OCI-LY1 (cell line): ENCODE measurements around the gene FAM53B.

Experiments used
- H2AFZ ChIP-seq: fragments of 200-600 bp; sonication (generic), shearing (Covaris generic); 2 replicates; pipeline ENCODE4 v1.6.0; 2014; ENCODE audit warnings: antibody characterized with exemption, mild to moderate bottlenecking, low read length
- H3F3A ChIP-seq: fragments of 200-600 bp; sonication (generic), shearing (Covaris generic); 2 replicates; pipeline ENCODE4 v1.6.0; 2014; ENCODE audit warnings: mild to moderate bottlenecking, antibody characterized with exemption, low read length, moderate library complexity; ENCODE audit not compliant: insufficient read depth
- H3K27ac ChIP-seq: fragments of 200-600 bp; sonication (generic); 2 replicates; pipeline ENCODE4 v1.5.1; 2014; ENCODE audit warnings: low read length, mixed run types, mild to moderate bottlenecking, low read depth; ENCODE audit not compliant: poor library complexity, severe bottlenecking
- H3K27me3 ChIP-seq: fragments of 200-600 bp; sonication (generic); 2 replicates; pipeline ENCODE4 v1.6.0; 2014; ENCODE audit warnings: antibody characterized with exemption, mild to moderate bottlenecking, low read length, moderate library complexity; ENCODE audit not compliant: insufficient read depth
- H3K36me3 ChIP-seq: fragments of 200-600 bp; sonication (generic); 2 replicates; pipeline ENCODE4 v1.6.1; 2014; ENCODE audit warnings: mild to moderate bottlenecking, antibody characterized with exemption, low read length, moderate library complexity, mixed read lengths; ENCODE audit not compliant: insufficient read depth
- H3K4me1 ChIP-seq: fragments of 200-600 bp; sonication (generic); 2 replicates; pipeline ENCODE4 v1.5.1; 2014; ENCODE audit warnings: mild to moderate bottlenecking, low read length, moderate library complexity; ENCODE audit not compliant: insufficient read depth, severe bottlenecking
- H3K4me2 ChIP-seq: fragments of 200-600 bp; sonication (generic), shearing (Covaris generic); 2 replicates; pipeline ENCODE4 v1.6.1; 2014; ENCODE audit warnings: low read length
- H3K4me3 ChIP-seq: fragments of 200-600 bp; sonication (generic); 2 replicates; pipeline ENCODE4 v1.5.1; 2014; ENCODE audit warnings: low read length, low read depth, mild to moderate bottlenecking, mixed read lengths; ENCODE audit not compliant: poor library complexity, severe bottlenecking
- H3K79me2 ChIP-seq: fragments of 200-600 bp; shearing (Covaris generic); 2 replicates; pipeline ENCODE4 v1.6.1; 2016; ENCODE audit warnings: mixed run types, low read length, mixed read lengths; ENCODE audit not compliant: insufficient read depth
- H3K9ac ChIP-seq: fragments of 200-600 bp; sonication (generic), shearing (Covaris generic); 2 replicates; pipeline ENCODE4 v1.6.1; 2014; ENCODE audit warnings: mild to moderate bottlenecking, low read length, mixed read lengths
- H3K9me2 ChIP-seq: fragments of 200-600 bp; sonication (generic), shearing (Covaris generic); 2 replicates; pipeline ENCODE4 v1.6.1; 2014; ENCODE audit warnings: low read depth, mild to moderate bottlenecking, low read length, mixed read lengths
- H3K9me3 ChIP-seq: fragments of 200-600 bp; shearing (Covaris generic); 2 replicates; pipeline ENCODE4 v1.6.1; 2014; ENCODE audit warnings: low read length, mixed read lengths
- H4K20me1 ChIP-seq: fragments of 200-600 bp; sonication (generic), shearing (Covaris generic); 2 replicates; pipeline ENCODE4 v1.6.0; 2016; ENCODE audit warnings: mild to moderate bottlenecking, low read length; ENCODE audit not compliant: insufficient read depth
- CTCF ChIP-seq: fragments of 200-600 bp; sonication (generic), shearing (Covaris generic); IDR thresholded peaks from 2 replicates; pipeline ENCODE4 v1.5.1; 2017; ENCODE audit warnings: mild to moderate bottlenecking, antibody characterized with exemption, low read length, moderate library complexity, mixed read lengths
- EZH2 ChIP-seq: fragments of 200-600 bp; sonication (generic), shearing (Covaris generic); IDR thresholded peaks from 2 replicates; pipeline ENCODE4 v1.8.0; 2017; ENCODE audit warnings: borderline replicate concordance, mixed run types, mild to moderate bottlenecking, antibody characterized with exemption, low read length, moderate library complexity, mixed read lengths

Gene FAM53B

GRCh38 chr10:124652200-124652599, 92.0 kb downstream of the FAM53B start:
- Histone ChIP-seq H3K4me2 (no peak overlapping the region), H3K4me1 (peaks cover 47% of the 10 kb centered on the region), H3K27ac (no peak overlapping the region)

GRCh38 chr10:124651402-124651891, 92.7 kb downstream of the FAM53B start:
- peaks cover 54% of the 10 kb centered on the region for H3K4me1 ChIP-seq
- H3K4me3 ChIP-seq, result no peak overlapping the region
- no peaks in the 10 kb centered on the region for H3K79me2 ChIP-seq
- H3K27ac ChIP-seq, result peak overlapping the region; percentile 42
- H3K9ac ChIP-seq, result no peak overlapping the region
- H3K9me2 ChIP-seq, result no peaks in the 10 kb centered on the region
- H2AFZ ChIP-seq, result no peak overlapping the region
- H3K27me3 ChIP-seq, result no peaks in the 10 kb centered on the region
- H3F3A ChIP-seq, result no peaks in the 10 kb centered on the region
- H4K20me1 ChIP-seq, result no peaks in the 10 kb centered on the region
- peaks cover 36% of the 10 kb centered on the region; the same call in 1 of the 2 replicates for H3K36me3 ChIP-seq
- no peak overlapping the region for H3K4me2 ChIP-seq
- TF ChIP-seq EZH2 (no peak), CTCF (no peak)
- H3K9me3 ChIP-seq, result no peaks in the 10 kb centered on the region

More at GRCh38 chr10:124652200-124652599, 92.0 kb downstream of the FAM53B start:
- Histone ChIP-seq H4K20me1 (no peaks in the 10 kb centered on the region), H3K4me3 (no peak overlapping the region), H3K9me2 (no peaks in the 10 kb centered on the region), H3F3A (no peaks in the 10 kb centered on the region), H2AFZ (no peak overlapping the region), H3K79me2 (no peaks in the 10 kb centered on the region), H3K36me3 (peaks cover 29% of the 10 kb centered on the region; the same call in 1 of the 2 replicates), H3K9me3 (no peaks in the 10 kb centered on the region), H3K9ac (no peak overlapping the region), H3K27me3 (no peaks in the 10 kb centered on the region)
- no peak for TF ChIP-seq CTCF
- no peak for TF ChIP-seq EZH2

GRCh38 chr10:124650820-124651401, 93.3 kb downstream of the FAM53B start:
- H4K20me1 ChIP-seq, result no peaks in the 10 kb centered on the region
- H3K4me3 ChIP-seq, result no peak overlapping the region
- no peaks in the 10 kb centered on the region; the same call in 1 of the 2 replicates for H3K79me2 ChIP-seq
- H3K9me2 ChIP-seq, result no peaks in the 10 kb centered on the region
- TF ChIP-seq EZH2 (no peak), CTCF (no peak)
- peak overlapping the region; percentile 42 for H3K27ac ChIP-seq
- H2AFZ ChIP-seq, result no peak overlapping the region
- no peak overlapping the region for H3K4me2 ChIP-seq
- H3K4me1 ChIP-seq, result peaks cover 57% of the 10 kb centered on the region
- no peak overlapping the region for H3K9ac ChIP-seq
- no peaks in the 10 kb centered on the region for H3K9me3 ChIP-seq
- peaks cover 33% of the 10 kb centered on the region; the same call in 1 of the 2 replicates for H3K36me3 ChIP-seq
- no peaks in the 10 kb centered on the region for H3F3A ChIP-seq
- H3K27me3 ChIP-seq, result no peaks in the 10 kb centered on the region
